ENCODE measurements around the gene TNFRSF17. TPM values are rescaled to one million over a fixed set of nuclear protein-coding genes. Genes with fewer than 3 reads are reported as not detected.

TNFRSF17 gene
- total and polyA plus RNA-seq, 2 of the 13 experiments (the other 11 are each of a cell fraction or from before 2014, with no cell fraction given), result not detected

- TF ChIP-seq TERF1 (CRISPR knock-in tag; IDR thresholded peaks at IDR 0.05) (0 out of 2 replicates have a peak, but pooled peaks have one; percentile 48), PRPF4 (IDR thresholded peaks at IDR 0.05; ENCODE audit: low read depth, low read length, poor library complexity, severe bottlenecking) (no peak), ZNF274 (CRISPR knock-in tag; IDR thresholded peaks at IDR 0.05) (no peak), HMG20A (CRISPR knock-in tag; IDR thresholded peaks at IDR 0.05; ENCODE audit: borderline replicate concordance) (peak; percentile 67; the same call in 1 of the 2 replicates), KDM5A (IDR thresholded peaks at IDR 0.05; ENCODE audit: borderline replicate concordance, low read length) (0 out of 2 replicates have a peak, but pooled peaks have one; percentile 79), ZNF446 (CRISPR knock-in tag; IDR thresholded peaks at IDR 0.05) (no peak), ZKSCAN8 (CRISPR knock-in tag; IDR thresholded peaks at IDR 0.05; ENCODE audit: borderline replicate concordance) (no peak; the same call in 1 of the 2 replicates), ZNF574 (CRISPR knock-in tag; IDR thresholded peaks at IDR 0.05) (no peak), POLR2A (IDR thresholded peaks at IDR 0.05; ENCODE audit: insufficient read depth in 1 of 2, low read depth in 2 of 2, low read length in 2 of 2) (peak; percentile 47 to 87; a peak in 3 of 4 replicates), ZNF512 (CRISPR knock-in tag; IDR thresholded peaks at IDR 0.05) (no peak; the same call in 1 of the 2 replicates), JUN (CRISPR knock-in tag; IDR thresholded peaks at IDR 0.05) (no peak), POLR2AphosphoS2 (IDR thresholded peaks at IDR 0.05; ENCODE audit: low read depth, low read length) (no peak), ARNT2 (CRISPR knock-in tag; IDR thresholded peaks at IDR 0.05; ENCODE audit: low read depth) (peak; percentile 51; the same call in 1 of the 2 replicates), CREB3 (CRISPR knock-in tag; IDR thresholded peaks at IDR 0.05) (no peak), MEF2D (CRISPR knock-in tag; IDR thresholded peaks at IDR 0.05) (no peak), RBM39 (IDR thresholded peaks at IDR 0.05; ENCODE audit: low read depth, low read length, poor library complexity, severe bottlenecking) (no peak), CHD4 (IDR thresholded peaks at IDR 0.05; ENCODE audit: borderline replicate concordance, low read length) (peak; percentile 81; the same call in 1 of the 2 replicates), ERF (CRISPR knock-in tag; IDR thresholded peaks at IDR 0.05) (no peak; the same call in 1 of the 2 replicates), MAFK (conservative IDR thresholded peaks at IDR 0.05 in 1 of 2, IDR thresholded peaks at IDR 0.05 in 1 of 2; ENCODE audit: low read length in 2 of 2) (peak; percentile 30 to 49; a peak in 2 of 4 replicates), GTF2F1 (IDR thresholded peaks at IDR 0.05; ENCODE audit: low read length) (no peak), DRAP1 (CRISPR knock-in tag; IDR thresholded peaks at IDR 0.05) (peak; percentile 69; the same call in 1 of the 2 replicates), TAF15 (IDR thresholded peaks at IDR 0.05; ENCODE audit: low read depth, low read length, poor library complexity, severe bottlenecking) (no peak), ZNF263 (CRISPR knock-in tag; IDR thresholded peaks at IDR 0.05) (no peak)
Measured at GRCh38 chr16:11916524-11917285, 48.3 kb upstream of the TNFRSF17 start (continued).

Measured in HepG2 (cell line).